ENCODE data around the gene SHC2. TPM values are rescaled to one million over a fixed set of nuclear protein-coding genes. Genes with fewer than 3 reads are reported as not detected.
A peak's percentile ranks its signal among the peaks of the same experiment; 100 is the strongest.

SHC2 gene
- total RNA-seq, 1 experiment from 2014 or later, result not detected

DNA sequence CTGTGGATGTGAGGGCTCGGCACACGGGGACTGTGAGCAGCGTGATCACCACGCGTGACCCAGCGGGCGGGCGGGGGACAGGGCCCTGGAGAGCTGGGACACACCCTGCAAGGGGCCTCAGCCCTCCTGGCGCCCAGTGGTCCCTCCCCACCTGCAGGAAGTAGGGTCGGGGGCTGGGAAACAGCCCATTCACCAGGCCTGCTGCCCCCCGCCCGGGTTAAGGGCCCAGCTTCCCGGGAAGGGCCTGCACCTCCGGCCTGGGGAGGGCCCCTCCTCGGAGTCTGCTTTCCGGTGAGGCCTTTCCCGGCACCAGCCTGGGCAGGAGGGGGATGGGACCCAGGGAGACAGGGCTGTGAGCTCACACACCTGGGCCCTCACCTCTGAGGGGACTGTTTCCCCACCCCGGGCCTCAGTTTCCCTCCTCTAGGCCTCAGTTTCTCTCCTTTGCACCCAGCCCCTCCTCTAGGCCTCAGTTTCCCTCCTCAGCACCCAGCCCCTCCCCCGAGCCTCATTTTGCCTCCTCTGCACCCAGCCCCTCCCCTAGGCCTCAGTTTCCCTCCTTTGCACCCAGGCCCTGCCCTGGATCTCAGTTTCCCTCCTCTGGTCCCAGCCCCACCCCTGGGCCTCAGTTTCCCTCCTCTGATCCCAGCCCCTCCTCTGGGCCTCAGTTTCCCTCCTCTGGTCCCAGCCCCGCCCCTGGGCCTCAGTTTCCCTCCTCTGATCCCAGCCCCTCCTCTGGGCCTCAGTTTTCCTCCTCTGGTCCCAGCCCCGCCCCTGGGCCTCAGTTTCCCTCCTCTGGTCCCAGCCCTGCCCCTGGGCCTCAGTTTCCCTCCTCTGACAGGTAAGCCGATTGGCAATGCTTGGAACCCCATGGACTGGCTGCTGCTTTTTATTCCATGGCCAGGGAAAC lies 33.6 kb upstream of the SHC2 start:
- Histone ChIP-seq H3K27ac (ENCODE audit: low read length) (no peak overlapping the region), H4K20me1 (ENCODE audit: insufficient read depth, low read depth, low read length) (no peaks in the 10 kb centered on the region), H3K4me2 (ENCODE audit: low read depth, low read length, poor library complexity, severe bottlenecking) (no peak overlapping the region), H3K9ac (ENCODE audit: low read length) (no peak overlapping the region), H3K9me3 (ENCODE audit: low read length) (peaks cover 4% of the 10 kb centered on the region), H3K79me2 (ENCODE audit: low read length) (no peaks in the 10 kb centered on the region), H3K4me1 (ENCODE audit: low read length) (peaks cover 7% of the 10 kb centered on the region), H3K9me2 (replicated peaks; ENCODE audit: insufficient read depth, low read length) (no peaks in the 10 kb centered on the region), H3K4me3 (ENCODE audit: low read length) (no peak overlapping the region), H3K36me3 (ENCODE audit: insufficient read depth, low read length) (no peaks in the 10 kb centered on the region), H3K27me3 (ENCODE audit: low read length) (no peaks in the 10 kb centered on the region), H2AFZ (ENCODE audit: low read length) (no peak overlapping the region)
- no peak for DNase-seq

DNA sequence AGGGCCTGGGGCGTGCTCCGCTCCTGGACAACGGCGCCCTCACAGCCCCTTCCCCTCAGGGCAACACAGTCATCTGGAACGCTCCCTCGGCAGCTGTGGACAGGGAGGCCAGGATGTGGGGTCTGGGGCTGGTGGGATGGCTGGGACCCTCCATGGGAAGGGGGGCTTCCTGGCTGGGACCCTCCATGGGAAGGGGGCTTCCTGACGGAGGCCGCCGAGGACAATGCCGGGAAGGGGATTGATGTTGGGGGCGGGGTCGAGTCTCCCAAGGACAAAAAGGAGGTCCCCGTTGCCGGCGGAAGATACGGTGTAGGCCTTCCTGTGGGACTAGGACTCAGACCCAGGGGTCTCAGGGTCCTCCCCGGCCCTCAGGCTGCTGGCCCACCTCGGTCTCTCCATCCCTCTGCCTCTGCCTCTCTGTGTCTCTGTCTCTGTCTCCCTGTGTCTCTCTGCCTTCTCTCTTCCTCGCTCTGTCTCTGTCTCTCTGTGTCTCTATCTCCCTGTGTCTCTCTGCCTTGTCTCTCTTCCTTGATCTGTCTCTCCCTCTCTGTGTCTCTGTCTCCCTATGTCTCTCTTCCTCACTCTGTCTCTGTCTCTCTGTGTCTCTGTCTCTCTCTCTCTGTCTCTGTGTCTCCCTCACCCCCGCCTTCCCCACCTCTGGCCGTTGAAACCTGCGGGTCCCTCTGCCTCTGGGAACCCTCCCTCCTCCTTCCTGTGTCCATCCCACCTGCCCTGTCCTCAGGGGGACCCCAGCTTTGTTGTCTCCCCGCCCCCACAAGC lies 32.7 kb upstream of the SHC2 start:
- Histone ChIP-seq H3K4me3 (ENCODE audit: low read length) (no peak overlapping the region), H3K79me2 (ENCODE audit: low read length) (no peaks in the 10 kb centered on the region), H4K20me1 (ENCODE audit: insufficient read depth, low read depth, low read length) (no peaks in the 10 kb centered on the region), H3K9ac (ENCODE audit: low read length) (no peak overlapping the region), H3K27me3 (ENCODE audit: low read length) (no peaks in the 10 kb centered on the region), H3K9me3 (ENCODE audit: low read length) (peaks cover 4% of the 10 kb centered on the region), H3K9me2 (replicated peaks; ENCODE audit: insufficient read depth, low read length) (no peaks in the 10 kb centered on the region), H2AFZ (ENCODE audit: low read length) (no peak overlapping the region), H3K4me2 (ENCODE audit: low read depth, low read length, poor library complexity, severe bottlenecking) (no peak overlapping the region), H3K27ac (ENCODE audit: low read length) (no peak overlapping the region), H3K36me3 (ENCODE audit: insufficient read depth, low read length) (no peaks in the 10 kb centered on the region), H3K4me1 (ENCODE audit: low read length) (peaks cover 10% of the 10 kb centered on the region)
- DNase-seq, result no peak

DNA sequence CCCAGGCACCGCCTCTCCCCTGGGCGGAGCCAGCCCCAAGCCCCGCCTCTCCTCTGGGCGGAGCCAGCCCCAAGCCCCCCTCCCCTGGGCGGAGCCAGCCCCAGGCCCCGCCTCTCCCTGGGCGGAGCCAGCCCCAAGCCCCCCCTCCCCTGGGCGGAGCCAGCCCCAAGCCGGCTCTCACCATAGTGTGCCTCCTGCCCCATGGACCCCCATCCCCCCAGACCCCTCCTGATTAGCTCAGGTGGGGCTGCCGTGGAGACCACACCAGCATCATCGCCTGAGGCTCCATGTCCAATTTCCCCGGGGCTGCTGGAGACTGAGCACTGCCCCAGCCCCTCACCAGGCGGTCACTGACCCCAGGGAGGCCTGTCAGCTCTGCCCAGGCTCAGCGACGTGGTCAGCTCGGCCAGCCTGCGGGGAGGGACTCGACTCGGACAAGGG lies 31.3 kb upstream of the SHC2 start:
- no peak overlapping the region for H3K4me3 ChIP-seq (ENCODE audit: low read length)
- H3K27ac ChIP-seq (ENCODE audit: low read length), result no peak overlapping the region
- no peak for DNase-seq
- H3K79me2 ChIP-seq (ENCODE audit: low read length), result no peaks in the 10 kb centered on the region
- no peaks in the 10 kb centered on the region for H3K36me3 ChIP-seq (ENCODE audit: insufficient read depth, low read length)
- H3K27me3 ChIP-seq (ENCODE audit: low read length), result no peaks in the 10 kb centered on the region
- H3K4me2 ChIP-seq (ENCODE audit: low read depth, low read length, poor library complexity, severe bottlenecking), result no peak overlapping the region
- no peaks in the 10 kb centered on the region for H4K20me1 ChIP-seq (ENCODE audit: insufficient read depth, low read depth, low read length)
- no peaks in the 10 kb centered on the region for H3K9me2 ChIP-seq (replicated peaks; ENCODE audit: insufficient read depth, low read length)
- no peak overlapping the region for H2AFZ ChIP-seq (ENCODE audit: low read length)
- peaks cover 10% of the 10 kb centered on the region for H3K4me1 ChIP-seq (ENCODE audit: low read length)
- peaks cover 4% of the 10 kb centered on the region for H3K9me3 ChIP-seq (ENCODE audit: low read length)
- H3K9ac ChIP-seq (ENCODE audit: low read length), result no peak overlapping the region

DNA sequence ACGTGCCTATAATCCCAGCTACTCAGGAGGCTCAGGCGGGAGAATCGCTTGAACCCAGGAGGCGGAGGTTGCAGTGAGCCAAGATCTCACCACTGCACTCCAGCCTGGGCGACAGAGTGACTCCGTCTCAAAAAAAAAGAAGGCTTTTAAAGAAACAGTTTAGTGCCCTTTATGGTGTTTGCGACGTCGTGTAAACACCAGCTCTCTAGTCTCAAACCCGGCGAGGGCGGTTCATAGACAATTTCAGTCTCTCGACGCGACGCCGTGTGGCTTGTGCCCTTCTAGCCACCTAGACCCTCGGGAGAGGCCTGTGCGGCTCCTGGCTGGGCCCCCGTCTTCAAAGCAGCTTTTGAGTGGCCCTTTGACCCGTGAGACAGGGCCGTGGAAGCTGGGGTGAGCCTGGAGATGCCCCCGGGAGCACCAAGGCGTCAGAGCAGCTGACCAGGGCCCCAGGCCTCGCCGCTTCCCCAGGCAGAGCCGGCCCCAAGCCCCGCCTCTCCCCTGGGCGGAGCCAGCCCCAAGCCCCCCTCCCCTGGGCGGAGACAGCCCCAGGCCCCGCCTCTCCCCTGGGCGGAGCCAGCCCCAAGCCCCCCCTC lies 30.4 kb upstream of the SHC2 start:
- no peaks in the 10 kb centered on the region for H4K20me1 ChIP-seq (ENCODE audit: insufficient read depth, low read depth, low read length)
- peaks cover 4% of the 10 kb centered on the region for H3K9me3 ChIP-seq (ENCODE audit: low read length)
- no peak overlapping the region for H3K4me3 ChIP-seq (ENCODE audit: low read length)
- peaks cover 10% of the 10 kb centered on the region for H3K4me1 ChIP-seq (ENCODE audit: low read length)
- no peaks in the 10 kb centered on the region for H3K27me3 ChIP-seq (ENCODE audit: low read length)
- H3K9ac ChIP-seq (ENCODE audit: low read length), result no peak overlapping the region
- H3K36me3 ChIP-seq (ENCODE audit: insufficient read depth, low read length), result no peaks in the 10 kb centered on the region
- H2AFZ ChIP-seq (ENCODE audit: low read length), result no peak overlapping the region
- no peaks in the 10 kb centered on the region for H3K79me2 ChIP-seq (ENCODE audit: low read length)
- no peak overlapping the region for H3K4me2 ChIP-seq (ENCODE audit: low read depth, low read length, poor library complexity, severe bottlenecking)
- H3K9me2 ChIP-seq (replicated peaks; ENCODE audit: insufficient read depth, low read length), result no peaks in the 10 kb centered on the region
- H3K27ac ChIP-seq (ENCODE audit: low read length), result no peak overlapping the region
- DNase-seq, result no peak

DNA sequence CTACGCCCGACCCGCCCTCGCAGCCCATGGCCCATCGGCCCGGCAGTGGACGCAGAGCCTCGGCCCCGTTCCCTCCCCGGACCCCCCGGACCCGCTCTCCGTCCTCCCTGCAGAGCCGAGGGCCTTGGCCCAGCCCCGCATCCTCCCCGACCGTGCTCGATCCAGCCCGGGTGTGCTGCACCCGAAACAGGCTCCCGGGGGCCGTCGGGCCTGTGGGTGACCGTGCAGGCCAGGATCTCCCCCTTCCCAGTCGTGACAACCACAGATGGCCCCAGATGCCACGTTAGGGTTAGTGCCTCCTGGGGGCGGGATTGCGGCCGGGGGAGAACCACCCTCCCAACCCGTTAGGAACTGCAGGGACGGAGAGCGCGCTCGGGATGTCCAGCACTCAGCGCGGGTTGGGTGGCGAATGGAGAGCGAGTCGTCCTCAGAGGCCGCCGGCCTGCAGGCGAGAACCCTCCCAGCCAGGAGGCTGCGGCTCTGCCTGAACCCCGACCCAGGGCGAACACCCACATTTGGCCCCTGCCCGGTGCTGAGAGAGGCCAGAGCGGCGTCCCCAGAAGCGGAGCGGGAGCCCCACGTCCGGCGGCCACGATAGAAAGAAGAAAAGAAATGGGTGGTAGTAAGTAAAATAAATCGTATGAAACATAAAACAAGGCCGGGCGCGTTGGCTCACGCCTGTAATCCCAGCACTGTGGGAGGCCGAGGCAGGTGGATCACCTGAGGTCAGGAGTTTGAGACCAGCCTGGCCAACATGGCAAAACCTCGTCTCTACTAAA lies 28.8 kb upstream of the SHC2 start:
- H3K9ac ChIP-seq (ENCODE audit: low read length), result peak overlapping the region; percentile 70
- H3K27me3 ChIP-seq (ENCODE audit: low read length), result no peaks in the 10 kb centered on the region
- H3K4me1 ChIP-seq (ENCODE audit: low read length), result peaks cover 10% of the 10 kb centered on the region
- no peaks in the 10 kb centered on the region for H3K79me2 ChIP-seq (ENCODE audit: low read length)
- no peaks in the 10 kb centered on the region for H3K9me2 ChIP-seq (replicated peaks; ENCODE audit: insufficient read depth, low read length)
- 0 out of 2 replicates have a peak overlapping the region, but pooled peaks have one; percentile 8 for H2AFZ ChIP-seq (ENCODE audit: low read length)
- H3K4me3 ChIP-seq (ENCODE audit: low read length), result peak overlapping the region; percentile 86
- no peak overlapping the region for H3K27ac ChIP-seq (ENCODE audit: low read length)
- H4K20me1 ChIP-seq (ENCODE audit: insufficient read depth, low read depth, low read length), result no peaks in the 10 kb centered on the region
- no peaks in the 10 kb centered on the region for H3K36me3 ChIP-seq (ENCODE audit: insufficient read depth, low read length)
- DNase-seq, result no peak
- H3K4me2 ChIP-seq (ENCODE audit: low read depth, low read length, poor library complexity, severe bottlenecking), result peak overlapping the region; percentile 85
- H3K9me3 ChIP-seq (ENCODE audit: low read length), result peaks cover 4% of the 10 kb centered on the region

DNA sequence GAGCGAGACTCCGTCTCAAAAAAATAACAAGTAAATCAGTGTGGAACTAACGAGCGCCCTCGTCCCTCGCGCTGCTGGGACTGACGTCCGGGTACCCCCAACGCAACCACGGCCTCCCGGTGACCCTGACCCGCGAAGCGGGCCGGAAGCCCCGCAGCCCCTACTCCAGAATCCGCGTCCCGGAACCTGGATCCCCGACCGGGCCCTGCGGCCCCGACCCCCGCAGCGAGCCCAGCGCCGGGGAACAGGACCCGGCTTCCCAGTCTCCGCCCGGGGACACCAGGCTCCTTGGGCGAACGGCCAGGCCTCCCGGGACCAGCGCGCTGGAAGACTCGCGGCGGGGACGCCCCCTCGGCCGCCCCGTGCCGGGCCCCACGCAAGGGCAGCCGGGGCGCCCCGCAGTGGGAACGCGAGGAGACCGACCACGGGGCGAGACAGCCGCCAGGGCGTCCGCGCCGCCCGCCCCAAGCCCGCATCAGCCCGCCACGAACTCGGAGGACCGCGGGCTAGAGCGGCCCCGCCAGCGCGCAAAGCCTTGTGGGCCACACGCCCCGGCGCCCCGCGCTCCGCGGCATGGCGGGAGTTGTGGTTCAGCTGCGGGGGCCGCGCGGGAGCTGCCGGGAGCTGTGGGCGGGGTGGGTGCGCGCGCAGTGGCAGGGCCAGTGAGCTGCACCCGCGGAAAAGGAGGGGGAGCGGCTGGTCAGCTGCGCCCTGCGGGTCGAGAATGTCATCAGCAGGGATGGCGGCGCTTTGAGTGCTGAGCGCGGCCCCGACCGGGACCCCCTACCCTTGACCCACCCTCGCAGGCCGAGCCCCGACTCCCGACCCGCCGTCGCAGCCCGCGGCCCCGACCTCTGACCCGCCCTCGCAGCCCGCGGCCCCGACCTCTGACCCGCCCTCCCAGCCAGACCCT lies 27.9 kb upstream of the SHC2 start:
- Histone ChIP-seq H3K9me2 (replicated peaks; ENCODE audit: insufficient read depth, low read length) (no peaks in the 10 kb centered on the region), H3K4me2 (ENCODE audit: low read depth, low read length, poor library complexity, severe bottlenecking) (peak overlapping the region; percentile 85), H3K4me3 (ENCODE audit: low read length) (peak overlapping the region; percentile 86), H3K9me3 (ENCODE audit: low read length) (peaks cover 4% of the 10 kb centered on the region), H3K79me2 (ENCODE audit: low read length) (no peaks in the 10 kb centered on the region), H3K27ac (ENCODE audit: low read length) (peak overlapping the region; percentile 62), H3K36me3 (ENCODE audit: insufficient read depth, low read length) (no peaks in the 10 kb centered on the region), H3K27me3 (ENCODE audit: low read length) (no peaks in the 10 kb centered on the region), H3K4me1 (ENCODE audit: low read length) (peaks cover 10% of the 10 kb centered on the region), H3K9ac (ENCODE audit: low read length) (peak overlapping the region; percentile 97), H2AFZ (ENCODE audit: low read length) (peak overlapping the region; percentile 8; the same call in 1 of the 2 replicates), H4K20me1 (ENCODE audit: insufficient read depth, low read depth, low read length) (no peaks in the 10 kb centered on the region)
- DNase-seq, result peak; percentile 97

DNA sequence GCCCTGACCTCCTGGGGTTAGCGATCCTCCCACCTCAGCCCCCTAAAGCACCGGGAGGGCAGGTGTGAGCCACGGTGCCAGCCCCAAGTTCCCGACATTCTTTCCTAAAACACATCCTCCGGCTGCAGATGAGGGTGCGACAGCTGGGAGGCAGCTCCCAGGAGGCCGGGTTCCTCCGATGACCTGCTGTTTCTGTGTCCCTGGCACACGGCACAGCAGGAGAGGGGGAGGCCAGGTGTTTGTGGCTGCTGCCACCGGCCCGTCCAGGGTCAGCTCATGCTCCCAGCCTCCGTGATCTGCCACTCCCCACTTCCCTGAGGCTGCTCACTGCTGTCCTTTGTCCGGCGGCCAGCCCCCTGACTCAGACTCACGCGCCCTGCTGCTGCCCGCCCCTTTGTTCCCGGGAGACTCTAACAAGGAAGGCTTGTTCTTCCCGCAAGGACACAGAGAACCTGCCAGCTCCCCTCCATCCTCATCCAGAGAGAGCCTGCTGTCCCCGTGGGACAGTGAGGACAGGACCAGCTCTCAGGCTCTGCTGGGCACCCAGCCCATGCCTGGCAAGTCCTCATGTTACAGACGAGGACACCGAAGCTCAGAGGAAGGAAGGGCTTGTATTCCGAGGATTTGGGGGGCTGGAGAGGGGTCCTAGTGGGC lies 24.9 kb upstream of the SHC2 start:
- Histone ChIP-seq H3K79me2 (ENCODE audit: low read length) (no peaks in the 10 kb centered on the region), H3K27me3 (ENCODE audit: low read length) (no peaks in the 10 kb centered on the region), H2AFZ (ENCODE audit: low read length) (no peak overlapping the region), H4K20me1 (ENCODE audit: insufficient read depth, low read depth, low read length) (no peaks in the 10 kb centered on the region), H3K36me3 (ENCODE audit: insufficient read depth, low read length) (no peaks in the 10 kb centered on the region), H3K9me3 (ENCODE audit: low read length) (peaks cover 12% of the 10 kb centered on the region), H3K4me3 (ENCODE audit: low read length) (no peak overlapping the region), H3K9ac (ENCODE audit: low read length) (no peak overlapping the region), H3K4me1 (ENCODE audit: low read length) (peaks cover 10% of the 10 kb centered on the region), H3K9me2 (replicated peaks; ENCODE audit: insufficient read depth, low read length) (no peaks in the 10 kb centered on the region), H3K4me2 (ENCODE audit: low read depth, low read length, poor library complexity, severe bottlenecking) (no peak overlapping the region), H3K27ac (ENCODE audit: low read length) (no peak overlapping the region)
- DNase-seq, result no peak

Data from Karpas-422 (cell line).